ENCODE data around the gene FZD2.

DNA sequence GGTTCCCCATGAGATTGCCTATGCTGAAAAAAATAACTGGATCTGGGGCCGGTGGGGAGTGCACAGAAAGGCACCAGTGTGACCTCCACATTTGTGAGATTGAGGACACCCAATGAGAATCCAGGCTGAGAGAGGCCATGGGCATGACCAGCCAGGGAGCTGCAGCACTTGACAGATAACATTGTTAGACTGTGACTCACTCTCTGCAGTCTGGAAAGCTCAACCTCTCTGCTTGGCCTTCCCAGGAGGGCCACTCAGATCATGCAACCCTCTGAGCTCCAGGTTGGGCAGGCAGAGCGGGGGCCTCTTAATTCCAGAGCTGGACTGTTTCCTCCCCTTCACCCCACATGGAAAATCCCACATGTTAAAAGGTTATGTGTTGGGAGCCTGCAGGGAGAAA lies 30.1 kb downstream of the FZD2 start:
- TF ChIP-seq, protein P1, sequence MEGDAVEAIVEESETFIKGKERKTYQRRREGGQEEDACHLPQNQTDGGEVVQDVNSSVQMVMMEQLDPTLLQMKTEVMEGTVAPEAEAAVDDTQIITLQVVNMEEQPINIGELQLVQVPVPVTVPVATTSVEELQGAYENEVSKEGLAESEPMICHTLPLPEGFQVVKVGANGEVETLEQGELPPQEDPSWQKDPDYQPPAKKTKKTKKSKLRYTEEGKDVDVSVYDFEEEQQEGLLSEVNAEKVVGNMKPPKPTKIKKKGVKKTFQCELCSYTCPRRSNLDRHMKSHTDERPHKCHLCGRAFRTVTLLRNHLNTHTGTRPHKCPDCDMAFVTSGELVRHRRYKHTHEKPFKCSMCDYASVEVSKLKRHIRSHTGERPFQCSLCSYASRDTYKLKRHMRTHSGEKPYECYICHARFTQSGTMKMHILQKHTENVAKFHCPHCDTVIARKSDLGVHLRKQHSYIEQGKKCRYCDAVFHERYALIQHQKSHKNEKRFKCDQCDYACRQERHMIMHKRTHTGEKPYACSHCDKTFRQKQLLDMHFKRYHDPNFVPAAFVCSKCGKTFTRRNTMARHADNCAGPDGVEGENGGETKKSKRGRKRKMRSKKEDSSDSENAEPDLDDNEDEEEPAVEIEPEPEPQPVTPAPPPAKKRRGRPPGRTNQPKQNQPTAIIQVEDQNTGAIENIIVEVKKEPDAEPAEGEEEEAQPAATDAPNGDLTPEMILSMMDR (conservative IDR thresholded peaks at IDR 0.05; ENCODE audit: low read depth, low read length), result no peak
- TF ChIP-seq MAFK (IDR thresholded peaks at IDR 0.05; ENCODE audit: low read depth, low read length) (no peak), RFX5 (IDR thresholded peaks at IDR 0.05; ENCODE audit: low read depth, low read length) (0 out of 2 replicates have a peak, but pooled peaks have one; percentile 4), NFE2L2 (IDR thresholded peaks at IDR 0.05; ENCODE audit: low read depth, low read length) (no peak), CEBPB (IDR thresholded peaks at IDR 0.05; ENCODE audit: low read depth, low read length) (0 out of 2 replicates have a peak, but pooled peaks have one; percentile 34), SMC3 (IDR thresholded peaks at IDR 0.05; ENCODE audit: low read depth, low read length) (no peak), USF2 (IDR thresholded peaks at IDR 0.05; ENCODE audit: low read depth, low read length) (no peak), ELK1 (IDR thresholded peaks at IDR 0.05; ENCODE audit: borderline replicate concordance, low read depth, low read length) (no peak)
